ENCODE results near the gene ICA1.
"Not testable (repeated sequence)": the region's sequence is repeated elsewhere in the genome, so short reads cannot be mapped to it uniquely, and the experiment has no call there.

Gene ICA1

DNA sequence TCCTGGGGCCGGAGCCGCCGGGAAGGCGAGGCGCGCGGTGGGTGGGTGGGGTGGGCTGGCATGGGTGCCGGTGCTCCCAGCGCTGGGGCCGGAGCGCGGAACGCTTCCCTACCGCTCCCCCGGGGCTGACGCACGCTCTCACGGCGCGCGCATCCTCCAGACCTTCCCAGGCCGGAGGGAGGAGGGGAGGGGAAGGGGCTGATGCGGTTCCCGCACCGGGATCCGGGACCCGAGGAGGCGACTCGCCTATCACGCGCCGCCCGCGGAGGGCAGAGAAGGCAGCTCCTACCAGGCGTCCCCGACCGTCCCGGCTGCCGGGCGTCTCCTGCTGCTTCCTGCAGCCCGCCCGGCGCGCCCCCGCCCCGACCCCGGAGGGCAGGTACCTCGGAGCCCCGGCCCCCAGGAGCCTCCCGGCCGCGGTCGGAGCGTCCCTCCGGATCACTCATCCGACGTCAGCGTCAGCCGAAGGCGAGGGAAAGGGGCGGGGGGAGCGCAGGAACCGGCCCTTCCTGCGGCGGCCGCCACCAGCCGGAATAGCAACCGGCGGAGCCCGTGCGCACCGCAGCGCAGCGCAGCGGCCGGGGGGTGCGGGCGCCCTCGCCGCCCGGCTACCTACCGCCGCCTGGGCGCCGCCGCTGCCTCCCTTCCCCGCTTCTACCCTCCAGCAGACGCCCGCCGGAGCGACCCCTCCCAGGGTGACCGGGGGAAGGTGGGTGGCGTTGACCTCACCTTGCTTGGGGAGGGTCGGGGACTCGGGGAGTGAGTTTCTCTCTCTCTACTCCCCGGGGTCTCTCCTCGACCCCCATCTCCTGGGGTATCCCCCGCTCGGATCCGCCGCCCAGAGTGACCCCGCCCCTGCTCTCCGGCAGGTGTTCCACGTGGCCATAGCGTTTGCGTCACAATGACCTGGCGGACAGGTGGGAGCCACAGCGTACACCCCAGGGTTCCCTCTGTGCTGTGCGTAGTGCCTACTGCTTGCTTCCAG is at the start of gene ICA1:
Gene ICA1, minus strand, starts transcription at position 457 of the 985 bp plus-strand sequence. CDS start 26,241 bp downstream, outside the sequence.
- peak; percentile 65 for DNase-seq

DNA sequence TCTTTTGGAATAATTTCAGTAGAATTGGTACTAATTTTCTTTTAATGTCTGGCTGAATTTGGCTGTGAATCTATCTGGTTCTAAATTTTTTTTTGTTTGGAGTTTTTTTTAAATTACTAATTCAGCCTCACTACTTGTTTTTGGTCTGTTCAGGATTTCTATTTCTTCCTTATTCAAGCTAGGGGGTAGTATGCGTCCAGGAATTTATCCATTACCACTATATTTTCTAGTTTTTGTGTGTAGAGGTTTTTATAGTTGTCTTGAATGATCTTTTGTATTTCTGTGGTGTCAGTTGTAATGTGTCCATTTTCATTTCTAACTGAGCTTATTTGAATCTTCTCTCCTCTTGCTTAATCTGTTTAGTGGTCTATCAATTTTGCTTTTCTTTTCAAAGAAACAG is 48.9 kb upstream of the ICA1 start:
- no peak for DNase-seq

DNA sequence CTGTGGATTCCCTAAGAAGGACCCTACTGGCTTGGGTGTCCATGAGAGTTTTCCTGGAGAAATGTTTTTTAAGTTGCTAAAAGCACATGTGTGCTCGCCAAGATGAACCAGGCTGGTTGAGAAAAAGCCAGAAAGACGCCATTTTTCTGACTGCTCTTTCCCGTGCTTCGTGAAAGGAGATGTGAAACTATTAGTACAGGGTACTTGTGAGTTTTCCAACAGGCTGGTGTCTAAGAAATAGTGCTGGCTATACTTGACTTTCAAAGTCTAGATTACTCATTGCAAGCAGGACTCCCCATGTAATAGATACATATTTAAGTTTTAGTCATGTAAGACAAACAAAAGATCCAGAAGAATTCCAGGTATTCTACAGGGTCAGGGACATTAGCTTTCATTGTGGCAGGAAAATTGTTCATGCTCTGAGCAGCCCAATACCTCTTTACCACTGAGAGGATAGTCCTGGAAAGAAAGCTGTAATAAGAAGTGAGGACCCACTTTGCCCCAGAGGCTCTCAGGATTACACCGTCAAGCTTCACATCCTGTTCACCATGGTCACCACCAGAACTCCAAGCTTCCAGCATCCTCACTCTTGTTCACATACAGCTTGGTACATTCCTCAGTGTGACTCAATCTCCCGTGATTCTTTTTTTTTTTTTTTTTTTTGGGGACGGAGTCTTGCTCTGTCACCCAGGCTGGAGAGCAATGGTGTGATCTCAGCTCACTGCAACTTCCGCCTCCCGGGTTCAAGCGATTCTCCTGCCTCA is 43.8 kb upstream of the ICA1 start:
- DNase-seq: no peak

DNA sequence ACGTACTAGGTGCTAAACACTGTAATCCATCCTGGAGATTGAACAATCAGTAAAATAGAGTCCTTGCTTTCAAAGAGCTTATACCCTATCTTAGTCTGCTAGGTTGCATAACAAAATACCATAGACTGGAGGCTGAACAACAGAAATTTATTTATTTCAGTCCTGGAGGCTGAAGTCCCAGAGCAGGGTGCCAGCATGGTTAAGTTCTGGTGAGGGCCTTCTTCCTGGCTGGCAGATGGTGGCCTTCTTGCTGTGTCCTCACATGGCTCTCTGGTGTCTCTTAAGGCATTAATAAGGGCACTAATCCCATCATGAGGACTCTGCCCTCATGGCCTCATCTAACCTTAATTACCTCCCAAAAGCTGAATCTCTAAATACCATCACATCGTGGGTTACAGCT is 43.1 kb upstream of the ICA1 start:
- DNase-seq: no peak

DNA sequence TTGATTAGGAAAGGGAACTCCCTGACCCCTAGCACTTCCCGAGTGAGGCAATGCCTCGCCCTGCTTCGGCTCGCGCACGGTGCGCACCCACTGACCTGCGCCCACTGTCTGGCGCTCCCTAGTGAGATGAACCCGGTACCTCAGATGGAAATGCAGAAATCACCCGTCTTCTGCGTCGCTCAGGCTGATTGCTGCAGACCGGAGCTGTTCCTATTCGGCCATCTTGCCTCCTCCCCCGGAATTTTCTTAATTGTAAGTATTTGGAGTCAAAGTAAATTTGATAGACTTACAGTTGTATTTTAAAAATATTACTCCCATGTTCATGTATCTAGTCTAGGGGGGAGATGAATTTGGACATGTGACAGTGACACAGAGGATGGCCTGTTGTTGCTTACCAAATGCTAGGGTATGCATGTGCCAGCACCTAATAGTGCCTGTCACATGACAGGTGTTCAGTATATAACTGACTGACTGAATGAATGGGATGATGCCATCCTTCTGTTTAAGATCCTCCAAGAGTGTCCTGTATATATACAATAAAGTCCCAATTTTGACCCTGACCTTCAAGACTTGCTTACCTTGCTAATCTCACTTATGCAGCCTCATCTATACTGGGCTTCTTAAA is 42.0 kb upstream of the ICA1 start:
- no peak for DNase-seq

DNA sequence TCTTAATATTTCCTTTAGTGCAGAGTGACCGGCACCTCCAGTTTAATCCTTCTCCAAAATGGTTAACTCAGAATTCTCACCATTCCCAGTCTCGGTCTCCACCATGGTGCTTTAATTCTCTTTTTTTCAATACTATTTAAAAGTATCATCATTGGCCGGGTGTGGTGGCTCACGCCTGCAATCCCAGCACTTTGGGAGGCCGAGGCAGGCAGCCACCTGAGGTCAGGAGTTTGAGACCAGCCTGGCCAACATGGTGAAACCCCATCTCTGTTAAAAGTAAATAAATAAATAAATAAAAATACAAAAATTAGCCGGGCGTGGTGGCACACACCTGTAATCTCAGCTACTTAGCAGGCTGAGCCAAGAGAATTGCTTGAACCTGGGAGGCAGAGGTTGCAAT is 35.1 kb upstream of the ICA1 start:
- DNase-seq: not testable (repeated sequence)

DNA sequence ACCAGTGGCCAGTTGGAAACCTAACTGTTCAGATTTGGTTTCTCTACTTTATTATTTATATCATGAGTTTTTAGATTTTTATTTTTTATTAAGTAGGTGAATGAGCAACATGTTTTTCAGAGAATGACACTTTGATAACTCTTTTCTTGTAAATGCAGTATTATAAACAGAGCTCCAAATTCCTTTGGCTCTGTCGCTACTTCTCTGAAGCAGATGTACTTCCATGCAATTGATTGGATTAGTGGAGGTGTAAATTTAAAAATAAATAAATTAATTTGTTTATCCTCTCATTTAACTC is 34.3 kb upstream of the ICA1 start:
- no peak for DNase-seq

DNA sequence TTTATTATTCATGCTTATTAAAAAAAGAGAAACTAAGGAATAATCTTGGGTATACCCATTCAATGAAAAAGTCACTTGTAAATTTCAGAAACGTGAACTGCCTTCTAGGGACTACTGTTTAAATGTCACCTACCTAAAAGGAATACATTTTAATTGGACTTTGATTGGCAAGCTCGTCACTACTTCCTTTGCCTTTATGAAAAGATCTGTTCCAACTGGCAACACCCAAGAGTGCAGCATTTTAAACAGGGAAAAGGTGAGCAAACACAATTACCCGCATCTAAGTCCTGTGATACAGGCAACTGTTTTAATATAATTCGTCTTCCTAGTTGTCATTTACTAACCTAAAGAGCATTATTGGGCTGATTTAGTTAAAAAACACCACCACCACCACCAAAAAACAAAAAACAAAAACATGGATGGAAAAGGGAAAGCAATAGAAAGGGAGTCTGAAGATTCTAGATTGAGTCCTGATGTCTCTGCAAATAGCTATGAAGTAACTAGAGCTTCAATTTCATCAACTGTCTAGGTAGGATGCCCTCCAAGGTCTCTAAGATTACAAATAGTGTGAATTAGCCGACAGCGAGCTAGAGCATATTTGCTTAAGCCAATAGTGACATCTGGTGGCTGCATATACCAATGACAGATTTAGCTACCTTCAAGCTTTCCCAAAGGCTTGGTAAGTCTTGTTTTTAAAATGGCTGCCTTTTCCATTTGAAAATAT is 33.8 kb upstream of the ICA1 start:
- DNase-seq: no peak

DNA sequence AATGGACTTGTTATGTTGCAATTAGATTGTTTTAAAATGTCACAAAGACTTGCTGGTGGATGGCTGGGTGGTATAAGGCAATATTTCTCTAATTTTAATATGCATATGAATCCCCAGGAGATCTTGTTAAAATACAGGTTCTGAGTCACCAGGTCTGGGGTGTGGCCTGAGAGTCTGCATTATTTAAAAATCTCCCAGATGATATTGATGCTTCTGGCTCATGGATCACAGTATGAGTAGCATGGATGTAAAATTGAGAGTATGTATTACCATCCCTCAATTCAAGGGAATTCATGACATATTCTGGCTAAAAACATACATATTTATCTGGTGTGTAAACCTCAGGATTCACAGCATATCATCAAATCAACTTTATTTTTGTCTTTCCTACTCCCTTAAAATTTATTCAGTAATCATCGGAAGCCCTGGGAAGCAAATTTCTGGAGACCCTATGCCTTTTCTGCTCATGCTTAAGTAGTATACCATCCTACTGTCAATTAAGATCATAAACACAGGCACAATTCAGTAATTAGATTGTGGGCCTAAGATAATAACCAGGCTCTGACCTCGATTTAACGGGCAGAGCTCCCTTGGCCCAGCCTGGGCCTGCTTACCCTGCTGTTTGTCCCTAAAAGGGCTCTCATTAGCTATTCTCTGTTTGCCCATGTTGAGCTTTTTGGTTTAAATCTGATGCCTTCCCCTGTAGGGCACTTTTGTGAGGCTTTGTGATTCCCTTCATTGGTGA is 29.6 kb upstream of the ICA1 start:
- no peak for DNase-seq

DNA sequence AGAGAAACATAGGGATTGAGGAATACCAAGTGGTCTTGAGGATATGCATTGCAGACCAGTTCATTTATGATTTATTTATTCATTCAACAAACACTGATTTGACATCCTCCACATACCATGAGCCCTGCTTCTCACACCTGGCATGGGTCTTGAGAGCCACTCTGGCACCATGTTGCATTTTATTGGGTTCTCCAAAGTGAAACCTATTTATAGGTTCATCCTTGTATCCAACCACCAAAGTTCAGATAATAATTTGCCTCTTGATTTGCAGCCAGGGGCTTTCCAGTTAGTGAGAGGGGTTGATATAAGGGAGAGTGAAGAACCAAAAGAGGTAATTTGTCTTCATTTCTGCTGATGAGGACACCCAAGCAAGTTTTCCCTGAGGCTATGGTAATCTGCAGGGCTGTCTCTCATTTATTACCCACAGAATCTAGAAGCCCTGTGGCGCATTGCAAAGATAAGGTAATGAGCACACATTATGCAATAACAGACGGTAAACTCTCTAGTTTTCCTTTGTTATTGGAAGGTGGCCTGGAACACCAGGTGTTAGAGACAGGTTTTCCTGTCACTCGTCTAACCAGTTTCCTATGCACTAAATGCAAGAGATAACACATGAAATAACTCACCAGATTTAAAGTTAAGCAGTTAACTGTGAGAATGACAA is 28.8 kb upstream of the ICA1 start:
- no peak for DNase-seq

DNA sequence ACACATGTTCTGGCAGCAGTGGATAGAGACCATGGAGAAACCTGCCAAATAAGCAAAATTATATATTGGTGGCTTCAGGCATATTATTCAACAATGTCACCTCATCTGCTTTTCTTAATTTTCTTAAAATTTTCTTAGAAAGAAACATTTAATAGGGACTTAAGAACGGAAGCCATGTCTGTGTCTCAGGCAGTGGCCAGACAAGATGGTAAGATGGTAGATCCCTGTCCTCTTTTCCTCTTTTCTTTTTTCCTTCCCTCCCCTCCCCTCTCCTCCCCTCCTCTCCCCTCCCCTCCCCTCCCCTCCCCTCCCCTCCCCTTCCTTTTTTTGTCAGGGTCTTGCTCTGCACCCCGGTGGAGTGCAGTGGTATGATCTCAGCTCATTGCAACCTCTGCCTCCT is 24.2 kb upstream of the ICA1 start:
- DNase-seq: no peak

DNA sequence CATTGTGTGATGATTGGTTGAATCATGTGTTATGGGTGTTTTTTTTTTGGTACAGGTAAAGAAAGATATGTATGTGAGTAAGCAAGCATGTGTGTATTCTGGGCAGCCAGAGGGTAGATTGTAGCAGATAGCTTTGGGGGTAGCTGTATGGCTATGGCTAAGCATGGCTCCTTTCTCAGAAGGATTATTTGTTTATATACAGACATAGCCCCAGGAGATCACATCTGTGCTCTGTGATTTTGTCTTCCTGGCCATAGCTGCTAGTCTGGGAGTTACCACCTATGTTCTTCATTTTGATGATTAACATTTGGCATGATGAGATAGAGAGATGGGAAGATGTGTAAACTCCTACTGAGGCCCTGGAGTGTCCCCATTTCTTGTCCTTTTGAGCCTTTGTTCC is 23.2 kb upstream of the ICA1 start:
- no peak for DNase-seq

DNA sequence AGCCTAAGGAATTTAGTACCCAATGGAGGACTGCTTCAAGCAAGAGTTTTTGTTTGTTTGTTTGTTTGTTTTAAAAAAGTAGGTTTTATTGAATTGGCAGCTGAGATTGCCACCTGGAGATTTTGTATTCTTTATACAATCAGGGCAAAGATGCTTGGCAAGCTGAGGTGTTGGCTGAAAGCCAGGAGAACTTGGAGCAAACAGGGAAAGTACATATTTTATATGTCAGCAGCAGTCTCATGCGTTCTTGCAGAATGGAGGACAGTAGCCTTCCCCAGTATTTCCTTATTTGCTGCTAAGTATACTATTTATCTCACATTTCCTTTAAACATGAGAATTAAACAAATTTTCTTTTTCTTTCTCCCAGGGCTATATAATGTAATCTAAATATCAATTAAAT is 22.6 kb upstream of the ICA1 start:
- DNase-seq: no peak

DNA sequence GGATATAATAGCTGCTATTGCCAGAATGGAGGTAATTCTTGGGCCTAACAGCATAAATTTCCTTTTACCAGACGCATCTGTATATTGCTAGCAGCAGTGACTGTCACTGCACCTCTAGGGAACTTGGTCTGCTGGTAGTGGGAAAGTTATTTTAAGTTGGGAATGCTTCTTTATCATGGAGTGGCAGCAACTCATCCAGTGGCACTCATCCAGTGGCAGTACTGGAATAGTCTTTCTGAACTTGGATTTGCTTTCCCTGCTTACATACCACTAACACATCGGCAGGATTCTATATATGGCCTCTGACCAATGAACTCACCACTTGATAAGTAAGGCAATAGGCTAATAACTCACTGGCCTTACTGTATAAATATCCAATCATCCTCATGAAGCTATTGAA is 22.0 kb upstream of the ICA1 start:
- DNase-seq: no peak

DNA sequence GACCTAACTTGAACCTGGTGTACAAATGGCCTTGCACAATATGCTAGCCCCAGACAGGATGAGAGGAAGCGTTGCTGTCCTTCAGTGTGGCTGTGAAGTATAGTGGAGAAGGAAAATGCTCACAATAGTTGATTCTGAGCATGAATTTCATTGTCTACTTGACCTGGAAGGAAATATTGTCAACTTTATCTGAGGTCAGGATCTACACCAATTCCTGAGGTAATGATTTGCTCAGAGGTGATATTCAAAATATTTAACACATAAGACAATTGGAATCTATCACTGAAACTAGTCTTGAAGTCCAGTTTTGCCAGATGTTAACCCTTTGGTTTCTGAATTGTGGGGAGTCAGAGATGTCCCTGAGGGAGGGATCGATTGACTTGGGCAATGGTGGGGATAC is 20.9 kb upstream of the ICA1 start:
- no peak for DNase-seq

DNA sequence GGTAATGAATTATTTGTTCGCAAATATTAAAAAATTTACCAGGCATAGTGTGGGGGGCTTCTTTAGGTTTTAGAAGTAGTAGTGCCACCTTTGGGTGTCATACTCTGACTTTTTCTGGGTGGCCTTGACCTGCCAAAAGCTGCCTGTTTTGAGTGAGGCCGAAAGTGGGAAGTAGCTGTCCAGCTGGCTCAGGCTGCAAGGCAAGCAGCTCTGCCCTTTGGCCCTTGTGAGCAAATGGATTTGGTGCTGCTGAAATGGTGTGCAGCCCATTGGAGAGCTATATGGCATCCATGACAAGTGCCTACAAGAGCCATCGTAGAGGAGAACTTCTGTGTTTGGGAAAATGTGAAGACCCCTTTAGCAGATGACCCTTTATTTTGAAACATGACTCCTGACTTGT is 20.2 kb upstream of the ICA1 start:
- DNase-seq: no peak

DNA sequence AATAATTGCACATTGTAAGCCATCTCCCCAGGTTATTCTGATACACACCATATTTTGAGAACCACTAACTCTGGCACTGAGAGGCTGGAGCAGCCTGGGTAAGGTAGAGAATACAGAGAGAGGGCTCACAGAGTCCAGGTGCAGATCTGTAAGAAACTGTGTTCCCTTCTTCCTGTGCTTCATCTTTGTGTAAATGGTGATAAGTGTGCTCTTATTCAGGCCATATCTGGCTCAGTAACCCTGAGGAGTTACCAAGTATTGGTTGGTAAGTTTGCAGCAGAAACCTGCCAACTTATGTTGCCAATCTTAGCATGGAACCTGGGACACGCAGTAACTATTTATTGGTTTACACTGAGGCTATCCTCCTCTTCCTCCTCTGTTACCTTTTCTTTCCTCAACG is 16.2 kb upstream of the ICA1 start:
- no peak for DNase-seq

DNA sequence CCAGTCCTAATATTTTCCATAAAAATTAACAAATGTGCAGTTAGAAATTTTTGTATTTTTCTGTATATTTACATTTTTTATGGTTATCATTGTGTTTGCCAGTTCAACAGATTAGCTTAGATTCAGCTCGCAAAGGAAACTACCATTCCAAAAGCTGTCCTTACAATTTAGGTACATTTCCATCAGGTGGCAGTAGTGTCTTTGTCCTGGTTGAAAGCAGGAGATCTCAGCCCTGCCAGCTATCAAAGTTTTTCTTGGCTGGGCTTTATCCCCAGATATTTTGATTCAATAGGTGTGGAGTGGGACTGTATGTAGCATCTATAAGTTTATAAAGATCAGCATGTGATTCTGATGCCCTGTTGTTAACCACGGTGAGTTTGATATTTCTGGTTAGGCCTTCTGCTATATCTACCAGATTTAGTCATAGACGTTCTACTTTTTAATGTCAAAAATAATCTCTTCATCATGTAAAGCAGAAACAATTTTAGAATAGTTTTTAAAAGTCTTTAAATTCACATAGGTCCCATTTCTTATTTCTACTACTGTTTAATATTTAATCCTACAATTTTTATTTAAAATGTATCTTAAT is 15.5 kb upstream of the ICA1 start:
- no peak for DNase-seq

DNA sequence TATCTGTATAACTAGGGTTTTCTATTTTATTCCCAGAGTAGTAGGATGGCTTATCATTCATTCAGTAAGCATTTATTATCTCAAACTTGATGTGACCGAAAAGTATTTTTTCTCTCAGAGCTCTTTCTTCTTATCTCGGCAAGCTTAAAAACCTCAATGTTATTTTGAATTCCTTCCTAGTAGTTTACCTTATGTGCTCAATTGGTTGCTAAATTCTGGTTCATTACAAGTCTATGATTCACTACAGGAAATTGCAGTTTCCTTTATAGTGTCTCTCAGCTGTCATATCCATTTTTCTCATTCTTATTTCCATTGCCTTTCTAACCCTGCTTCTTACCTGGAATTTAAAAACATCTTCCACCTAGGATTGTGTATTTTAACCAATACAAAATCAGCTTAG is 12.6 kb upstream of the ICA1 start:
- DNase-seq: no peak

DNA sequence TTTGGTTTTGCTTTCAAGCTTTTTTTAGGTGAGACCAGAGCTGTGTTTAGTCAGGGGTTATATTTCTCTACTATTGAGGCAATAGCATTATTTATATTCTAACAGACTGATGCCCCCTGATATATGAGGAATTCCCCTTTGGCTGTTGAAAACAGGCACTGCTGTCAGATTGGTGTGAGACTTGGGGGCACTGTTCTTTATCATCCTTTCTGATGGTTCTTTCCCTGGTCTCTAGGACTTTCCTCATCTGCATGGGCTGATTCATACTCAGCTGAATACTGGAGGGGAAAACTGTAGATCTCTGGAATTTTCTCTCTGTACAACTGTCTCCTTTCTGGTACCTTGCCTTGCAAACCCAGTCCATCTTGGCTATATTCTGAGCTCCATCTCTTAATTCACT is 10.0 kb upstream of the ICA1 start:
- no peak for DNase-seq

DNA sequence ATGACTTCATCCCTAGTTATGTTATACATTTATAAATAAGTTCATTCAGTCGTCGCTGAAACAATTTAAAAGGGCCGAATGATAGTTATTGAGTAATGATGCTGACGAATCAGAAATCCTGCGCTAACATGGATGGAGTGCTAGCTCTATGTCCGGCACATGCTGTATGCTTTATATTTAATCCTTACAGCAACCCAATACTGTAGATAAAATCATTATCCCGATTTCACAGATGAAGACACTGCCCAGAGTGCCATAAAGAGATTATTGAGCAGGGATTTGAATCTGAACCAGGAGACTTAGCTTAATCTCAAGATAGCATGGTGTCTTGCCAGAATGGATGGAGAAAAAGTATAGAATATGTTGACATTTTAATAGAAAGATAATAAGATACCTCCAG is 1.1 kb upstream of the ICA1 start:
- DNase-seq: no peak
